IMR-90 (cell line): ENCODE results near the gene OR2T6. TPM values are rescaled to one million over a fixed set of nuclear protein-coding genes. Genes with fewer than 3 reads are reported as not detected.
"Not testable (repeated sequence)": the region's sequence is repeated elsewhere in the genome, so short reads cannot be mapped to it uniquely, and the experiment has no call there.

Experiments used
- ATAC-seq: fragments of 200-7000 bp; cut with Tn5 transposase; 2 replicates; pipeline ENCODE4 v1.9.1; 2020; ENCODE audit warnings: low read depth, mild to moderate bottlenecking, moderate library complexity
- BruUV-seq: library from RNA; stranded (reverse); fragments of 400-500 nt; replicated peaks from 2 replicates; lab custom pipeline; 2021; lab: Mats Ljungman, UMichigan
- CTCF ChIA-PET: fragments of 300-600 bp; formaldehyde crosslinking; extraction: SDS; loops from one replicate; lab custom pipeline; 2021; ENCODE audit warnings: antibody characterized with exemption; lab: Yijun Ruan, JAX
- POLR2A ChIA-PET: fragments of 300-600 bp; sonication (Branson Sonifier 250); formaldehyde crosslinking; loops from one replicate; lab custom pipeline; 2022; ENCODE audit warnings: antibody characterized with exemption; ENCODE audit not compliant: unreplicated experiment; lab: Charles Lee
- DNase-seq: peaks from one replicate; pipeline ENCODE4 v3.0.0; 2013
- H2AFZ ChIP-seq: replicated peaks from 2 replicates; pipeline ENCODE3; 2013; ENCODE audit warnings: low read length, mild to moderate bottlenecking; ENCODE audit not compliant: poor library complexity
- H2AK5ac ChIP-seq: 2 replicates; pipeline ENCODE4 v1.6.1; 2013; ENCODE audit warnings: low read depth, low read length, inconsistent platforms
- H2AK9ac ChIP-seq: replicated peaks from 2 replicates; pipeline ENCODE3; 2013; ENCODE audit warnings: mild to moderate bottlenecking, low read depth, low read length, moderate library complexity; ENCODE audit not compliant: poor library complexity
- H2BK120ac ChIP-seq: 2 replicates; pipeline ENCODE4 v1.6.1; 2013; ENCODE audit warnings: low read depth, low read length, inconsistent platforms
- H2BK15ac ChIP-seq: 3 replicates; pipeline ENCODE4 v1.6.1; 2013; ENCODE audit warnings: low read depth, low read length, inconsistent platforms
- H2BK20ac ChIP-seq: 2 replicates; pipeline ENCODE4 v1.6.1; 2013; ENCODE audit warnings: low read depth, mild to moderate bottlenecking, inconsistent platforms, low read length, moderate library complexity
- H2BK5ac ChIP-seq: 2 replicates; pipeline ENCODE4 v1.6.1; 2013; ENCODE audit warnings: mild to moderate bottlenecking, low read depth, low read length, inconsistent platforms; ENCODE audit not compliant: poor library complexity, severe bottlenecking
- H3K14ac ChIP-seq: replicated peaks from 2 replicates; pipeline ENCODE4 v1.6.1; 2013; ENCODE audit warnings: low read depth, low read length, inconsistent platforms
- H3K18ac ChIP-seq: 2 replicates; pipeline ENCODE4 v1.6.1; 2013; ENCODE audit warnings: low read depth, low read length, control low read depth
- H3K23ac ChIP-seq: 2 replicates; pipeline ENCODE4 v1.6.1; 2013; ENCODE audit warnings: low read depth, low read length, inconsistent platforms
- H3K27ac ChIP-seq: 2 replicates; pipeline ENCODE4 v1.5.1; 2013; ENCODE audit warnings: mild to moderate bottlenecking, control low read depth, low read length; ENCODE audit not compliant: insufficient read depth
- H3K27me3 ChIP-seq: 2 replicates; pipeline ENCODE4 v1.6.1; 2013; ENCODE audit warnings: low read length; ENCODE audit not compliant: control insufficient read depth, insufficient read depth
- H3K36me3 ChIP-seq: 2 replicates; pipeline ENCODE4 v1.6.1; 2013; ENCODE audit warnings: low read length, mixed read lengths; ENCODE audit not compliant: control insufficient read depth, insufficient read depth
- H3K4ac ChIP-seq: 2 replicates; pipeline ENCODE4 v1.6.1; 2013; ENCODE audit warnings: low read depth, low read length, inconsistent platforms
- H3K4me1 ChIP-seq: 2 replicates; pipeline ENCODE4 v1.6.1; 2013; ENCODE audit warnings: low read length, mixed read lengths; ENCODE audit not compliant: control insufficient read depth, insufficient read depth
- H3K4me2 ChIP-seq: 2 replicates; pipeline ENCODE4 v1.6.1; 2013; ENCODE audit warnings: low read depth, mild to moderate bottlenecking, control low read depth, low read length, moderate library complexity
- H3K4me3 ChIP-seq: 2 replicates; pipeline ENCODE4 v1.5.1; 2013; ENCODE audit warnings: low read depth, mild to moderate bottlenecking, control low read depth, low read length, moderate library complexity; ENCODE audit not compliant: insufficient read depth
- H3K56ac ChIP-seq: 2 replicates; pipeline ENCODE4 v1.6.1; 2013; ENCODE audit warnings: low read length, inconsistent platforms; ENCODE audit not compliant: insufficient read depth; ENCODE audit errors: extremely low read depth
- H3K79me1 ChIP-seq, 2 experiments: 2 replicates each; pipeline ENCODE4 v1.6.1; 2013; ENCODE audit warnings: low read length in 2 of 2, inconsistent platforms in 1 of 2, low read depth in 1 of 2
- H3K9ac ChIP-seq: 2 replicates; pipeline ENCODE4 v1.6.1; 2013; ENCODE audit warnings: low read depth, low read length, control low read depth
- H3K9me1 ChIP-seq: 2 replicates; pipeline ENCODE4 v1.6.1; 2013; ENCODE audit warnings: low read length, inconsistent platforms; ENCODE audit not compliant: insufficient read depth
- H3K9me3 ChIP-seq: 2 replicates; pipeline ENCODE4 v1.6.1; 2013; ENCODE audit warnings: low read length; ENCODE audit not compliant: control insufficient read depth, insufficient read depth
- H4K20me1 ChIP-seq: 2 replicates; pipeline ENCODE4 v1.6.1; 2013; ENCODE audit warnings: low read length, inconsistent platforms; ENCODE audit not compliant: insufficient read depth
- H4K5ac ChIP-seq: 2 replicates; pipeline ENCODE4 v1.6.1; 2013; ENCODE audit warnings: mild to moderate bottlenecking, low read depth, low read length, control low read depth
- H4K8ac ChIP-seq, 2 experiments: 2 replicates each; pipeline ENCODE4 v1.6.1; 2013; ENCODE audit warnings: low read depth in 2 of 2, low read length in 2 of 2, control low read depth in 1 of 2, inconsistent platforms in 1 of 2
- H4K91ac ChIP-seq: 2 replicates; pipeline ENCODE4 v1.6.1; 2013; ENCODE audit warnings: low read depth, low read length, inconsistent platforms; ENCODE audit not compliant: insufficient read depth
- WGBS, 2 experiments: methylation state at CpG; one replicate each; pipeline versions ENCODE4 v1.1.5 to v1.1.7; 2013; ENCODE audit warnings: missing lambda C conversion rate in 2 of 2; ENCODE audit not compliant: insufficient read length in 1 of 2; ENCODE audit errors: extremely low coverage in 2 of 2; 5-methylcytosine and 5-hydroxymethylcytosine counted together
- dilution Hi-C: fragments of 300-500 bp; cut with HindIII; formaldehyde crosslinking; loops from one replicate; pipeline ENCODE4 v1.14.3; 2018; ENCODE audit warnings: low sequenced_read_pairs; ENCODE audit not compliant: unreplicated experiment
- in situ Hi-C: fragments of 300-500 bp; cut with MboI; formaldehyde crosslinking; loops from 3 replicates; pipeline ENCODE4 v1.14.3; 2019; ENCODE audit warnings: low sequenced_read_pairs, inconsistent platforms, mixed read lengths
- intact Hi-C: fragments of 100-400 bp; cut with micrococcal nuclease; formaldehyde crosslinking; loops from 2 replicates; pipeline ENCODE4 v1.10.0; 2022
- polyA plus RNA-seq, 3 experiments: library from polyadenylated mRNA; depleted of rRNA; stranded (reverse); fragments of >200 nt; gene quantifications; 2 replicates each; pipeline ENCODE4 v1.2.3, GENCODE V29; 2012; ENCODE audit warnings: low replicate concordance in 1 of 3
- total RNA-seq: library from RNA; depleted of rRNA; stranded (reverse); fragments of >200 nt; gene quantifications from 2 replicates; pipeline ENCODE4 v1.2.3, GENCODE V29; 2012; rRNA removed

Gene OR2T6
- total and polyA plus RNA-seq, 2 of the 4 experiments (the other 2 are of a cell fraction), result not detected

- H4K20me1 ChIP-seq, H2BK20ac ChIP-seq, H2AFZ ChIP-seq, H2BK15ac ChIP-seq, POLR2A ChIA-PET, H3K4me3 ChIP-seq, H3K4me1 ChIP-seq, CTCF ChIA-PET, H4K8ac ChIP-seq, H3K14ac ChIP-seq, H4K91ac ChIP-seq, H3K36me3 ChIP-seq, H3K4me2 ChIP-seq, ATAC-seq, H3K9me1 ChIP-seq, H2AK5ac ChIP-seq, H4K5ac ChIP-seq, H3K23ac ChIP-seq, H2BK120ac ChIP-seq, H3K27ac ChIP-seq, H3K18ac ChIP-seq, H3K4ac ChIP-seq, H3K27me3 ChIP-seq, DNase-seq, intact Hi-C loops, H3K9me3 ChIP-seq, BruUV-seq, in situ Hi-C loops, dilution Hi-C loops, H2AK9ac ChIP-seq, H3K79me1 ChIP-seq, H2BK5ac ChIP-seq, H3K56ac ChIP-seq, H3K9ac ChIP-seq: not testable (repeated sequence)
- no CpG with 5 or more reads among the region's 5 CpGs for WGBS, 2 experiments
Measured at GRCh38 chr1:248439283-248439682, 63.7 kb downstream of the OR2T6 start.

Other genes starting within 250 kb of the OR2T6 start
- gene OR2M5, start 230.6 kb upstream of the OR2T6 start, total RNA-seq, result not detected in 2 replicates
- gene OR2M5, start 230.6 kb upstream of the OR2T6 start, polyA plus RNA-seq (2012; rRNA removed), result not detected in 2 replicates
- gene OR2M2, start 200.9 kb upstream of the OR2T6 start, total RNA-seq, result not detected in 2 replicates
- gene OR2M2, start 200.9 kb upstream of the OR2T6 start, polyA plus RNA-seq (2012; rRNA removed), result not detected in 2 replicates
- not detected in 2 replicates for gene OR2M3, start 178.5 kb upstream of the OR2T6 start, total RNA-seq
- not detected in 2 replicates for gene OR2M3, start 178.5 kb upstream of the OR2T6 start, polyA plus RNA-seq (2012; rRNA removed)
- gene OR2M4, start 144.3 kb upstream of the OR2T6 start, total RNA-seq, result not detected in 2 replicates
- gene OR2M4, start 144.3 kb upstream of the OR2T6 start, polyA plus RNA-seq (2012; rRNA removed), result not detected in 2 replicates
- gene OR2T33, start 97.8 kb upstream of the OR2T6 start, total RNA-seq, result not detected in 2 replicates
- gene OR2T33, start 97.8 kb upstream of the OR2T6 start, polyA plus RNA-seq (2012; rRNA removed), result not detected in 2 replicates
- not detected in 2 replicates for gene OR2T12, start 72.3 kb upstream of the OR2T6 start, total RNA-seq
- gene OR2T12, start 72.3 kb upstream of the OR2T6 start, polyA plus RNA-seq (2012; rRNA removed), result not detected in 2 replicates
- gene OR2M7, start 51.2 kb upstream of the OR2T6 start, total RNA-seq, result not detected in 2 replicates
- gene OR2M7, start 51.2 kb upstream of the OR2T6 start, polyA plus RNA-seq (2012; rRNA removed), result not detected in 2 replicates
- gene OR14C36, start 27.0 kb upstream of the OR2T6 start, total RNA-seq, result not detected in 2 replicates
- not detected in 2 replicates for gene OR14C36, start 27.0 kb upstream of the OR2T6 start, polyA plus RNA-seq (2012; rRNA removed)
- gene OR2T4, start 14.1 kb upstream of the OR2T6 start, total RNA-seq, result not detected in 2 replicates
- gene OR2T4, start 14.1 kb upstream of the OR2T6 start, polyA plus RNA-seq (2012; rRNA removed), result not detected in 2 replicates
- not detected in 2 replicates for gene OR2T1, start 27.3 kb downstream of the OR2T6 start, total RNA-seq
- gene OR2T1, start 27.3 kb downstream of the OR2T6 start, polyA plus RNA-seq (2012; rRNA removed), result not detected in 2 replicates
- not detected in 2 replicates for gene OR2T2, start 69.9 kb downstream of the OR2T6 start, total RNA-seq
- not detected in 2 replicates for gene OR2T2, start 69.9 kb downstream of the OR2T6 start, polyA plus RNA-seq (2012; rRNA removed)
- gene OR2T3, start 97.6 kb downstream of the OR2T6 start, total RNA-seq, result not detected in 2 replicates
- gene OR2T3, start 97.6 kb downstream of the OR2T6 start, polyA plus RNA-seq (2012; rRNA removed), result not detected in 2 replicates
- not detected in 2 replicates for gene OR2T5, start 112.8 kb downstream of the OR2T6 start, total RNA-seq
- not detected in 2 replicates for gene OR2T5, start 112.8 kb downstream of the OR2T6 start, polyA plus RNA-seq (2012; rRNA removed)
- not detected in 2 replicates for gene OR2G6, start 132.3 kb downstream of the OR2T6 start, total RNA-seq
- not detected in 2 replicates for gene OR2G6, start 132.3 kb downstream of the OR2T6 start, polyA plus RNA-seq (2012; rRNA removed)
- gene OR2T29, start 187.0 kb downstream of the OR2T6 start, total RNA-seq, result not detected in 2 replicates
- gene OR2T29, start 187.0 kb downstream of the OR2T6 start, polyA plus RNA-seq (2012; rRNA removed), result not detected in 2 replicates
- gene OR2T34, start 199.0 kb downstream of the OR2T6 start, total RNA-seq, result not detected in 2 replicates
- not detected in 2 replicates for gene OR2T34, start 199.0 kb downstream of the OR2T6 start, polyA plus RNA-seq (2012; rRNA removed)
- not detected in 2 replicates for gene OR2T10, start 222.0 kb downstream of the OR2T6 start, total RNA-seq
- not detected in 2 replicates for gene OR2T10, start 222.0 kb downstream of the OR2T6 start, polyA plus RNA-seq (2012; rRNA removed)